K562 treated with DMSO at 1 percent for 12 hours (cell line): Measurements from ENCODE around the gene ATG12. TPM values are rescaled to one million over a fixed set of nuclear protein-coding genes. Genes with fewer than 3 reads are reported as not detected.

ENCODE experiments used
- total RNA-seq: library from RNA; unstranded; fragments of 300-600 nt; gene quantifications from 2 replicates; pipeline ENCODE4 v1.2.3, GENCODE V29; 2022; ENCODE audit not compliant: insufficient read depth

The ATG12 gene
- 19.9 and 42.7 TPM in 2 replicates for total RNA-seq

GRCh38 chr5:115841382-115842088 is at the start of gene ATG12, which contains the start of gene AP3S1:
Gene ATG12 (minus strand): TSS chr5:115841565. CDS start chr5:115841552, 13 bp downstream.
Gene AP3S1 (plus strand): TSS chr5:115841935. CDS start chr5:115842038, 103 bp downstream.

DNA sequence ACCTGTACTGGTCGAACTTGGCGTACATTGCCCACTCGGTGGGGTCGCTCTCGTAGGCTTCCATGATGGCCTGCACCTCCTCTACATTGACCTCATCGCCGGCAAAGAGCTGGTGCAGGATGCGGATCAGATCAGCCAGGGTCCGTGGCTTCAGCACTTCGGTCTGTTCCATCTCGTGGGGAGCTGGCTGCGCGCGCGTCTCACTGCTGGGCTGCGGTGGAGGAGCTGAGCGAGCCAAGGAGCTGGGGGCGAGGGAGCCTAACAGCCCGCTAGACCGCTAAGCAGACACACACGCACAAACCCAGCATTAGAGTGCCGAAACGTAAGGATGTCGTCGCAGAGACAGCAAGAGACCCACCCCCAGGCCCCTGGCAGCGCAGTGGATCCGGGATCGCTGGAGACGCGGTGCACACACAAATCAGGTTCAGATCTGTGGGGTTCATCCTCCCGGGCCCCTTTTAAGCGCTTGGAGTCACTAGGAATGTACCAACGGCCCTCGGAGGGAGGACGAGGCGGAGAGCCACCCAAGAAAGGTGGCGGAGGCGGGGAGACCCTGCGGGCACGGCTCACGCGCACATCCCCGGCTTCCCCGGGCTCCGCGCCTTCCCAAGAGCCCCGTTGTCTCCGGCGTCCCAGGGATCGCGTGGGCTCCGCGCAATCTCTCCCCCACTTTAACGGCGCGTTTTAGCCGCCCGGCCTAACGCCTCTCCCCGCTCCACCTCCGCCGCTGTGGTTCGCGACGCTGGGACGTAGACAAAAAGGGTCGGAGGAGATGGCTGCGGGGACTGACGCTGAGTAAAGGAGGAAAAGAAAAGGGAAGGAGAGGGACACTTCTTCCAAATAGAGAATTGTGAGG is 24.9 kb downstream of the ATG12 start, which contains the start of gene CDO1:
CDO1 (minus strand) TSS at position 434 of the 856 bp plus-strand sequence; CDS start at position 172, 262 bp downstream.

Other genes with a start within 250 kb of the ATG12 start
- 1.9 and 2.2 TPM in 2 replicates for gene TICAM2, start 239.1 kb downstream of the ATG12 start, total RNA-seq
- 10.9 and 30.2 TPM in 2 replicates for gene TMED7, start 215.5 kb downstream of the ATG12 start, total RNA-seq
- gene CDO1, start 24.9 kb downstream of the ATG12 start, total RNA-seq, result not detected in 2 replicates
- 24.0 and 34.6 TPM in 2 replicates for gene AP3S1, start 370 bp upstream of the ATG12 start, total RNA-seq
- 2.8 and 3.3 TPM in 2 replicates for gene LVRN, start 120.9 kb upstream of the ATG12 start, total RNA-seq
- not detected in 2 replicates for gene ARL14EPL, start 190.9 kb upstream of the ATG12 start, total RNA-seq
- gene COMMD10, start 243.5 kb upstream of the ATG12 start, total RNA-seq, result 9.5 and 19.5 TPM in 2 replicates